NCI-H2227 (cell line): ENCODE measurements around the gene KRTAP9-4.
"Not testable (repeated sequence)": the region's sequence is repeated elsewhere in the genome, so short reads cannot be mapped to it uniquely, and the experiment has no call there.

ENCODE experiments used
- DNase-seq: peaks from one replicate; lab custom pipeline; 2025; ENCODE audit not compliant: unreplicated experiment; lab: John Stamatoyannopoulos, UW

The KRTAP9-4 gene

GRCh38 chr17:41264599-41264998 lies 15.1 kb downstream of the KRTAP9-4 start:
- no peak for DNase-seq

DNA sequence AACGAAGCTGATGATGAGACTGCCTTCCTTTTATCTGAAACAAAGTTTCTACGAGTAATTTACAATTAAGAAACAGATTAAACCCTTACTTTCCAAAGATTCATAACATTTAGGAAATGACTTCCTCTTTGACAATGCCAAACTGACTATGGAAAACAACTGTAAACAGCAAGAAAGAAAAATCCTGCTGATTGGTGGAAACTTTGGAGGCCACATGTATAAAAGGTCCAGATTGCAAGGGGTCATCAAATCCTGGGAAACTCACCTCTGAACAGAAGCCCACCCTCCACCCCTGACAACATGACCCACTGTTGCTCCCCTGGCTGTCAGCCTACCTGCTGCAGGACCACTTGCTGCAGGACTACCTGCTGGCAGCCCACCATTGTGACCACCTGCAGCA lies 15.6 kb downstream of the KRTAP9-4 start, which contains the start of gene KRTAP9-6:
TSS of gene KRTAP9-6 (plus strand) at position 301 of the 400 bp plus-strand sequence. CDS start at position 301, 0 bp downstream.
- DNase-seq, result no peak

GRCh38 chr17:41267711-41268110 lies 18.2 kb downstream of the KRTAP9-4 start:
- DNase-seq, result no peak

GRCh38 chr17:41271323-41271722 lies 21.8 kb downstream of the KRTAP9-4 start:
- DNase-seq, result not testable (repeated sequence)

- no peak for DNase-seq
These were observed 22.4 kb downstream of the KRTAP9-4 start for GRCh38 chr17:41271858-41272257.

- DNase-seq, result not testable (repeated sequence)
These were observed 26.2 kb downstream of the KRTAP9-4 start, which contains the start of gene KRTAP9-7 for GRCh38 chr17:41275648-41276190. TSS of gene KRTAP9-7 (plus strand) at chr17:41275698. CDS start at chr17:41275698, 0 bp downstream.

GRCh38 chr17:41278176-41278955 lies 28.9 kb downstream of the KRTAP9-4 start:
- no peak for DNase-seq

DNA sequence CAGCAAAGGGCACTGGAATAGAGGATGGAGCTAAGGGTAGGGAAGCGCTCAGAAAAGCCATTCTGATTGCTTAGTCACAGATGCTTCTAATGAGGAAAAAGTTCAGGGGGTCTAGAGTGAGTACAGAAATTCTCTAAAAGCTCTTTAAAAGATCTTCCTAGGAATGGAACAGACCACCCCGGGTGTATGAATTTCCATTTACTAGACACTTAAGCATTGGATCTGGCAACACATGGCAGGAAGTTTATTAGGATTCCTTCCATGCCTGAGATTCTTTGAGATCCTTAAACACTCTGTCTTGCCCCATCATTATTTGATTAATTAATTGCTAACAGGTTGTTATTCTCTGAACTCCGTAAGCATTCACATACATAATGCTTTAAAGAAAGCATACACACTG lies 34.6 kb downstream of the KRTAP9-4 start:
- DNase-seq, result no peak

GRCh38 chr17:41284546-41284945 lies 35.1 kb downstream of the KRTAP9-4 start:
- no peak for DNase-seq

DNA sequence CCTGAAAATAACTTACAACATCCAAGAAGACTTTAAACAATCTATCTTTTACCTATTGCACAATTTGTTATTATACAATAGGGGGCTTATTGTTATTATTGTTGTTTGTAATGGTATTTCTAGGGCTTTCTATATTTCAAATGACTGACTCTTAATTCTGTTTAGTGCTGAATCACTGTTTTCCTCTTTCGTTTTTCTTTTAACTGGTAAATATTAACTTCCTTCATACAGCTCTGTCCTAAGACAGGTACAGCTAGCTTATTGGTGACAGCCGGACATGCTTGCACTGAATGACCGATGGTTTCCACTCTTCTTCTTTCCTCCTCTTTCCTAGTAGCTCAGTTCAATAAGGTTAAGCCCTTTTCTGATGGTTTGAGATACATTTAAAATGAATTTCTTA lies 37.6 kb downstream of the KRTAP9-4 start:
- DNase-seq, result no peak

- DNase-seq, result no peak
These were observed 44.5 kb downstream of the KRTAP9-4 start for GRCh38 chr17:41294016-41294415.

- no peak for DNase-seq
These were observed 47.4 kb downstream of the KRTAP9-4 start for GRCh38 chr17:41296846-41297245.

DNA sequence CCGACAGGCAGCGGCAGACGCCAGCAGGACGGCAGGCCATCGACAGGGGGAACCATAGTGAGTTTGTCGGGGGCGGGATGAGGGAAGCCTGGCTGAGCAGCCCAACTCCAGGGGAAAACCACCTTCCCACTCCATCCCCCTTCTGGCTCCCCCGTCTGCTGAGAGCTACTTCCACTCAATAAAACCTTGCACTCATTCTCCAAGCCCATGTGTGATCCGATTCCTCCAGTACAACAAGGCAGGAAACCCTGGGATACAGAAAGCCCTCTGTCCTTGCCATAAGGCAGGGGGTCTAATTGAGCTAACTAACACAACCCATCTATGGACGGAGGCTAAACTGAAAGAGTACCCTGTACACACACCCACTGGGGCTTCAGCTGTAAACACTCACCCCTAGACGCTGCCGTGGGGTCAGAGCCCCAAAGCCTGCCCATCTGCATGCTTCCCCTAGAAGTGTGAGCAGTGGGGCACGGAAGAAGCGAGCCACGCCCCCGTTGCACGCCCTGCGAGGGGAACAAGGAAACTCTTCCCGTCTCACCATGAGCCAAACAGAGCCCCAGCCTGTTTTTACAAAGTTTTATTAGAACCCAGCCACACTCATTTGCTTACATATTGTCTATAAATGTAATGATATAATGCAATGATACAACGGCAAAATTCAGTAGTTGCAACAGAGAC lies 49.1 kb downstream of the KRTAP9-4 start:
- no peak for DNase-seq
